AG09309 (cell line): ENCODE measurements around the gene STUB1.

Source experiments
- DNase-seq: peaks from one replicate; pipeline ENCODE4 v3.0.0-alpha.2; 2010; ENCODE audit warnings: low read depth
- H3K4me3 ChIP-seq: 2 replicates; pipeline ENCODE4 v1.5.1; 2011; ENCODE audit warnings: mild to moderate bottlenecking, low read depth, low read length, moderate library complexity; ENCODE audit not compliant: control insufficient read depth
- CTCF ChIP-seq: IDR thresholded peaks from 2 replicates; pipeline ENCODE4 v1.5.1; 2011; ENCODE audit warnings: mild to moderate bottlenecking, low read depth, low read length, inconsistent platforms; ENCODE audit not compliant: insufficient read depth, control insufficient read depth; ENCODE audit errors: missing control alignments

The STUB1 gene

GRCh38 chr16:659618-660017, 20.6 kb upstream of the STUB1 start:
- no peak overlapping the region for H3K4me3 ChIP-seq
- DNase-seq, result no peak
- TF ChIP-seq CTCF, result no peak

GRCh38 chr16:660132-660458, 20.1 kb upstream of the STUB1 start:
- H3K4me3 ChIP-seq, result no peak overlapping the region
- no peak for DNase-seq

DNA sequence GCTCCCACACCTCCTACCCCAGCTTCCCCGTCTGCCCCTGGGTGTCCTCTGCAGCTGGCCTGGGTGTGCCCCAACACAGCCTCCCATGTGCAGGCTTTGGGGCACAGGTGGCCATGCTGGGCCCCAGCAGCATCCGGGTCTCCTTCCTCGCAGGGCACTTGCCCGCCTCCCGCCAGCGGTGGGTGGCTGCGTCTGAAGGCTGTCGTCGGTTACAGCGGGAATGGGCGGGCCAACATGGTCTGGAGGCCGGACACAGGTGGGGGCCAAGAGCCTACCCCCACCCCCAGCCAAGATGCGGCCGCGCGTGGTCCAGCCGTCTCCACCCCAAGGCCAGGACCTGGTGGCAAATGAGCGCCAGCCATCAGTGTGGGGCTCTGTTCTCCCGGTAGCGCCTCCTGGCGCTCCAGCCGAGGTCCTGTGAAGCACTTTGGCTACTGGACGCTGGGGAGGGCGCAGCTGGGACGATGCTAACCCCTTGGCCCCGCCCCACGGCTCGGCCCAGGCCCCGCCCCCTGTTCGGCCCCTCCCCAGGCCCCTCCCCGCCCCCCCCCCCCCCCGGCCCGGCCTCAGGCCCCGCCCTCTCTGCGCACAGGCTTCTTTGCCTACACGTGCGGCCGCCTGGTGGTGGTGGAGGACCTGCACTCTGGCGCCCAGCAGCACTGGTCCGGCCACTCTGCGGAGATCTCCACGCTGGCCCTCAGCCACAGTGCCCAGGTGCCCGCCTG, 19.6 kb upstream of the STUB1 start:
- DNase-seq, result no peak
- peak; percentile 43 for TF ChIP-seq CTCF
- H3K4me3 ChIP-seq, result no peak overlapping the region

More at GRCh38 chr16:660132-660458, 20.1 kb upstream of the STUB1 start:
- no peak for TF ChIP-seq CTCF

DNA sequence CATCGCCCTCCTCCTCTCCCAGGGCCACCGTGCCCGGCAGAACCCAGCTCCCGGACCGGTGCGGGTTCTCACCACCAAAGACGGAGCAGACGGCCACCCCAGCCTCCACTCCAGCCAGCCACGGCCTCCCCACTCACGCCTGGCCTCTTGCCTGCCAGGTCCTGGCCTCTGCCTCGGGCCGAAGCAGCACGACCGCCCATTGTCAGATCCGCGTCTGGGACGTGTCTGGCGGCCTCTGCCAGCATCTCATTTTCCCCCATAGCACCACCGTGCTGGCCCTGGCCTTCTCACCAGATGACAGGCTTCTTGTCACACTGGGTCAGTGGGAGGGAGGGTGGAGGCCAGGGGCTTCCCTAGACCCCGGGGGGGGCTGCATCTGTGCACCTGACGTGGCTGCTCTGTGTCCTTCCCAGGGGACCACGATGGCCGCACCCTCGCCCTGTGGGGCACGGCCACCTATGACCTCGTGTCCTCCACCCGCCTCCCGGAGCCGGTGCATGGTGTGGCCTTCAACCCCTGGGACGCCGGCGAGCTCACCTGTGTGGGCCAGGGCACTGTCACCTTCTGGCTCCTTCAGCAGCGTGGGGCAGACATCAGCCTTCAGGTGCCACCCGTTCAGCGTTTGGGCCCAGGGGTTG, 18.9 kb upstream of the STUB1 start:
- no peak for DNase-seq
- H3K4me3 ChIP-seq, result no peak overlapping the region
- no peak for TF ChIP-seq CTCF

GRCh38 chr16:662095-662494, 18.1 kb upstream of the STUB1 start:
- TF ChIP-seq CTCF, result no peak
- H3K4me3 ChIP-seq, result no peak overlapping the region
- no peak for DNase-seq

- TF ChIP-seq CTCF, result no peak
- DNase-seq, result no peak
These were observed 17.6 kb upstream of the STUB1 start for GRCh38 chr16:662597-662996.

GRCh38 chr16:666572-666971, 13.6 kb upstream of the STUB1 start:
- no peak for DNase-seq
- H3K4me3 ChIP-seq, result no peak overlapping the region
- no peak for TF ChIP-seq CTCF

More at GRCh38 chr16:662597-662996, 17.6 kb upstream of the STUB1 start:
- no peak overlapping the region for H3K4me3 ChIP-seq
